K562 (cell line): Measurements from ENCODE around the gene RPS6KL1. TPM values are rescaled to one million over a fixed set of nuclear protein-coding genes. Genes with fewer than 3 reads are reported as not detected.

Source experiments
- CHCHD3 ChIP-seq: fragments of 250-450 bp; sonication (Bioruptor Pico); IDR thresholded peaks from 2 replicates; pipeline ENCODE4 v2.1.2; 2022; ENCODE audit warnings: mild to moderate bottlenecking
- ZNF133 ChIP-seq: fragments of 250-450 bp; sonication (Bioruptor Pico); IDR thresholded peaks from 2 replicates; pipeline ENCODE4 v1.4.0; 2020; ENCODE audit warnings: mild to moderate bottlenecking
- ZNF717 ChIP-seq: fragments of 250-450 bp; sonication (Bioruptor Pico); IDR thresholded peaks from 2 replicates; pipeline ENCODE4 v1.5.0; 2021
- ZNF778 ChIP-seq: fragments of 450-650 bp; formaldehyde crosslinking; IDR thresholded peaks from 2 replicates; pipeline ENCODE4 v1.4.0; 2020; ENCODE audit warnings: mild to moderate bottlenecking, moderate library complexity
- polyA plus RNA-seq, 8 experiments: library from polyadenylated mRNA; depleted of rRNA in 4 of 8; stranded (reverse) in 5 of 8; unstranded in 3 of 8; fragments of >200 nt; fragmentation: Nextera tagmentation in 2 of 8; fragmentation: Illumina TruSeq in 1 of 8; extraction: Ambion mirVana in 2 of 8; extraction: Trizol in 1 of 8; gene quantifications; 2 replicates each; pipeline versions ENCODE4 v1.2.1 to v1.2.3, GENCODE V29; 2011 to 2014; ENCODE audit warnings: inconsistent platforms in 1 of 8, missing spikeins in 1 of 8
- total RNA-seq, 7 experiments: library from RNA; depleted of rRNA in 6 of 7; stranded (reverse); fragments of >200 nt in 6 of 7; fragmentation: Illumina TruSeq in 2 of 7; extraction: Trizol in 2 of 7; gene quantifications; 2 replicates each; pipeline versions ENCODE4 v1.2.1 to v1.2.3, GENCODE V29; 2011 to 2021; ENCODE audit warnings: low replicate concordance in 1 of 7
- TF ChIP-seq, protein P1 (sequence below): sonication (generic); formaldehyde crosslinking; IDR thresholded peaks from 2 replicates; pipeline ENCODE4 v1.8.0; 2023; ENCODE audit warnings: missing genetic modification reagents, mild to moderate bottlenecking, borderline replicate concordance

RPS6KL1 gene
- total and polyA plus RNA-seq, 9 of the 15 experiments (the other 6 are each of a cell fraction or from before 2014, with no cell fraction given) = 0.91 to 15.5 (median 8.1) TPM

DNA sequence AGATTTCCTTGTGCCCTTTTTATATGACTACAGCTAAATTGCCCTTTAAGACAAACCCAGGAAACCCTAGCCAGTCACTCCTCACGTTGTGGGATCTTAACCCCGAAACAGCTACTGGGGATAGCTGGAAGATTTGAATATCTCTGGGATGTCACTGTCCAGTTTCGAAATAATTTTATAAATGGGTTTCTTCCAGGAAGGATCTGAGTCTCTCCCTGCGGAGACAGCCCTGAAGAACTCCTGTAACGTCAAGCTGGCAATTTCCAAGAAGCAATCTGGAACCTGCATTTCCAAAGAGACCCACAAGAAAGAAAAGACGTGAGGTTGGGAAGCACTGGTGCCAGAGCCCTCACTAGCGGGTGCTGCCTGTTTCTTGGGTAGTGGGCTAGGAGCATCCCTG is 68.0 kb downstream of the RPS6KL1 start (continued):
- TF ChIP-seq CHCHD3 (CRISPR knock-in tag) (no peak), ZNF133 (CRISPR knock-in tag) (no peak), ZNF717 (no peak), ZNF778 (CRISPR knock-in tag) (no peak)
- TF ChIP-seq, protein P1, sequence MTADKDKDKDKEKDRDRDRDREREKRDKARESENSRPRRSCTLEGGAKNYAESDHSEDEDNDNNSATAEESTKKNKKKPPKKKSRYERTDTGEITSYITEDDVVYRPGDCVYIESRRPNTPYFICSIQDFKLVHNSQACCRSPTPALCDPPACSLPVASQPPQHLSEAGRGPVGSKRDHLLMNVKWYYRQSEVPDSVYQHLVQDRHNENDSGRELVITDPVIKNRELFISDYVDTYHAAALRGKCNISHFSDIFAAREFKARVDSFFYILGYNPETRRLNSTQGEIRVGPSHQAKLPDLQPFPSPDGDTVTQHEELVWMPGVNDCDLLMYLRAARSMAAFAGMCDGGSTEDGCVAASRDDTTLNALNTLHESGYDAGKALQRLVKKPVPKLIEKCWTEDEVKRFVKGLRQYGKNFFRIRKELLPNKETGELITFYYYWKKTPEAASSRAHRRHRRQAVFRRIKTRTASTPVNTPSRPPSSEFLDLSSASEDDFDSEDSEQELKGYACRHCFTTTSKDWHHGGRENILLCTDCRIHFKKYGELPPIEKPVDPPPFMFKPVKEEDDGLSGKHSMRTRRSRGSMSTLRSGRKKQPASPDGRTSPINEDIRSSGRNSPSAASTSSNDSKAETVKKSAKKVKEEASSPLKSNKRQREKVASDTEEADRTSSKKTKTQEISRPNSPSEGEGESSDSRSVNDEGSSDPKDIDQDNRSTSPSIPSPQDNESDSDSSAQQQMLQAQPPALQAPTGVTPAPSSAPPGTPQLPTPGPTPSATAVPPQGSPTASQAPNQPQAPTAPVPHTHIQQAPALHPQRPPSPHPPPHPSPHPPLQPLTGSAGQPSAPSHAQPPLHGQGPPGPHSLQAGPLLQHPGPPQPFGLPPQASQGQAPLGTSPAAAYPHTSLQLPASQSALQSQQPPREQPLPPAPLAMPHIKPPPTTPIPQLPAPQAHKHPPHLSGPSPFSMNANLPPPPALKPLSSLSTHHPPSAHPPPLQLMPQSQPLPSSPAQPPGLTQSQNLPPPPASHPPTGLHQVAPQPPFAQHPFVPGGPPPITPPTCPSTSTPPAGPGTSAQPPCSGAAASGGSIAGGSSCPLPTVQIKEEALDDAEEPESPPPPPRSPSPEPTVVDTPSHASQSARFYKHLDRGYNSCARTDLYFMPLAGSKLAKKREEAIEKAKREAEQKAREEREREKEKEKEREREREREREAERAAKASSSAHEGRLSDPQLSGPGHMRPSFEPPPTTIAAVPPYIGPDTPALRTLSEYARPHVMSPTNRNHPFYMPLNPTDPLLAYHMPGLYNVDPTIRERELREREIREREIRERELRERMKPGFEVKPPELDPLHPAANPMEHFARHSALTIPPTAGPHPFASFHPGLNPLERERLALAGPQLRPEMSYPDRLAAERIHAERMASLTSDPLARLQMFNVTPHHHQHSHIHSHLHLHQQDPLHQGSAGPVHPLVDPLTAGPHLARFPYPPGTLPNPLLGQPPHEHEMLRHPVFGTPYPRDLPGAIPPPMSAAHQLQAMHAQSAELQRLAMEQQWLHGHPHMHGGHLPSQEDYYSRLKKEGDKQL (CRISPR knock-in tag) = no peak

Other genes with a start within 250 kb of the RPS6KL1 start
Only the 7 nearest of the 11 such genes appear.
- gene PROX2, start 47.1 kb downstream of the RPS6KL1 start, total RNA-seq (2014; rRNA removed) = not detected in 2 replicates
- not detected in 2 replicates for gene PROX2, start 47.1 kb downstream of the RPS6KL1 start, total RNA-seq (2014; rRNA removed; fragmentation: Illumina TruSeq; extraction: Trizol)
- gene PROX2, start 47.1 kb downstream of the RPS6KL1 start, total RNA-seq (2015; rRNA removed; fragmentation: Illumina TruSeq; extraction: Trizol) = not detected in 2 replicates
- gene PROX2, start 47.1 kb downstream of the RPS6KL1 start, total RNA-seq (2021) = not detected in 2 replicates
- gene PROX2, start 47.1 kb downstream of the RPS6KL1 start, polyA plus RNA-seq (2011; rRNA removed) = not detected in 2 replicates
- gene PROX2, start 47.1 kb downstream of the RPS6KL1 start, polyA plus RNA-seq (2014; fragmentation: Illumina TruSeq; extraction: Trizol) = not detected in 2 replicates
- gene PROX2, start 47.1 kb downstream of the RPS6KL1 start, polyA plus RNA-seq (2014; fragmentation: Nextera tagmentation; extraction: Ambion mirVana) = not detected
- gene PROX2, start 47.1 kb downstream of the RPS6KL1 start, polyA plus RNA-seq (2014; rRNA removed) = not detected in 2 replicates
- gene DLST, start 41.3 kb downstream of the RPS6KL1 start, total RNA-seq (2014; rRNA removed) = 28.8 and 32.3 TPM in 2 replicates
- gene DLST, start 41.3 kb downstream of the RPS6KL1 start, total RNA-seq (2014; rRNA removed; fragmentation: Illumina TruSeq; extraction: Trizol) = 45.1 and 45.4 TPM in 2 replicates
- 37.2 and 38.7 TPM in 2 replicates for gene DLST, start 41.3 kb downstream of the RPS6KL1 start, total RNA-seq (2015; rRNA removed; fragmentation: Illumina TruSeq; extraction: Trizol)
- 61.3 and 67.5 TPM in 2 replicates for gene DLST, start 41.3 kb downstream of the RPS6KL1 start, total RNA-seq (2021)
- 73.5 and 73.7 TPM in 2 replicates for gene DLST, start 41.3 kb downstream of the RPS6KL1 start, polyA plus RNA-seq (2011; rRNA removed)
- gene DLST, start 41.3 kb downstream of the RPS6KL1 start, polyA plus RNA-seq (2014; fragmentation: Illumina TruSeq; extraction: Trizol) = 65.2 and 70.0 TPM in 2 replicates
- gene DLST, start 41.3 kb downstream of the RPS6KL1 start, polyA plus RNA-seq (2014; fragmentation: Nextera tagmentation; extraction: Ambion mirVana) = 1 to 10 TPM; 3.0 to 9.0 TPM
- gene DLST, start 41.3 kb downstream of the RPS6KL1 start, polyA plus RNA-seq (2014; rRNA removed) = 50.4 and 60.0 TPM in 2 replicates
- 0.18 and 0.90 TPM in 2 replicates for gene PGF, start 32.3 kb upstream of the RPS6KL1 start, total RNA-seq (2014; rRNA removed)
- 0.22 and 0.32 TPM in 2 replicates for gene PGF, start 32.3 kb upstream of the RPS6KL1 start, total RNA-seq (2014; rRNA removed; fragmentation: Illumina TruSeq; extraction: Trizol)
- gene PGF, start 32.3 kb upstream of the RPS6KL1 start, total RNA-seq (2015; rRNA removed; fragmentation: Illumina TruSeq; extraction: Trizol) = 0.11 and 0.34 TPM in 2 replicates
- gene PGF, start 32.3 kb upstream of the RPS6KL1 start, total RNA-seq (2021) = 0.29 and 0.44 TPM in 2 replicates
- 0.14 and 0.20 TPM in 2 replicates for gene PGF, start 32.3 kb upstream of the RPS6KL1 start, polyA plus RNA-seq (2011; rRNA removed)
- gene PGF, start 32.3 kb upstream of the RPS6KL1 start, polyA plus RNA-seq (2014; fragmentation: Illumina TruSeq; extraction: Trizol) = 0.18 and 0.54 TPM in 2 replicates
- gene PGF, start 32.3 kb upstream of the RPS6KL1 start, polyA plus RNA-seq (2014; fragmentation: Nextera tagmentation; extraction: Ambion mirVana) = under 1 TPM; 0.04 to 0.07 TPM
- gene PGF, start 32.3 kb upstream of the RPS6KL1 start, polyA plus RNA-seq (2014; rRNA removed) = 0.30 and 0.66 TPM in 2 replicates
- 53.3 and 65.7 TPM in 2 replicates for gene EIF2B2, start 79.7 kb upstream of the RPS6KL1 start, total RNA-seq (2014; rRNA removed)
- gene EIF2B2, start 79.7 kb upstream of the RPS6KL1 start, total RNA-seq (2014; rRNA removed; fragmentation: Illumina TruSeq; extraction: Trizol) = 29.1 and 29.3 TPM in 2 replicates
- 28.3 and 31.8 TPM in 2 replicates for gene EIF2B2, start 79.7 kb upstream of the RPS6KL1 start, total RNA-seq (2015; rRNA removed; fragmentation: Illumina TruSeq; extraction: Trizol)
- 38.9 and 39.5 TPM in 2 replicates for gene EIF2B2, start 79.7 kb upstream of the RPS6KL1 start, total RNA-seq (2021)
- gene EIF2B2, start 79.7 kb upstream of the RPS6KL1 start, polyA plus RNA-seq (2011; rRNA removed) = 94.1 and 95.6 TPM in 2 replicates
- gene EIF2B2, start 79.7 kb upstream of the RPS6KL1 start, polyA plus RNA-seq (2014; fragmentation: Illumina TruSeq; extraction: Trizol) = 52.4 and 55.6 TPM in 2 replicates
- 10 to 100 TPM; 10.6 to 16.1 TPM for gene EIF2B2, start 79.7 kb upstream of the RPS6KL1 start, polyA plus RNA-seq (2014; fragmentation: Nextera tagmentation; extraction: Ambion mirVana)
- 58.7 and 68.3 TPM in 2 replicates for gene EIF2B2, start 79.7 kb upstream of the RPS6KL1 start, polyA plus RNA-seq (2014; rRNA removed)
- gene MLH3, start 128.2 kb upstream of the RPS6KL1 start, total RNA-seq (2014; rRNA removed) = 5.9 and 8.0 TPM in 2 replicates
- 14.5 and 16.7 TPM in 2 replicates for gene MLH3, start 128.2 kb upstream of the RPS6KL1 start, total RNA-seq (2014; rRNA removed; fragmentation: Illumina TruSeq; extraction: Trizol)
- gene MLH3, start 128.2 kb upstream of the RPS6KL1 start, total RNA-seq (2015; rRNA removed; fragmentation: Illumina TruSeq; extraction: Trizol) = 14.5 and 15.3 TPM in 2 replicates
- 8.8 and 12.0 TPM in 2 replicates for gene MLH3, start 128.2 kb upstream of the RPS6KL1 start, total RNA-seq (2021)
- 8.7 and 11.9 TPM in 2 replicates for gene MLH3, start 128.2 kb upstream of the RPS6KL1 start, polyA plus RNA-seq (2011; rRNA removed)
- 8.6 TPM in 2 replicates for gene MLH3, start 128.2 kb upstream of the RPS6KL1 start, polyA plus RNA-seq (2014; fragmentation: Illumina TruSeq; extraction: Trizol)
- 10 to 100 TPM in 1 of 2 experiments, 1 to 10 TPM in 1; 6.8 to 10.7 TPM for gene MLH3, start 128.2 kb upstream of the RPS6KL1 start, polyA plus RNA-seq (2014; fragmentation: Nextera tagmentation; extraction: Ambion mirVana)
- 4.6 and 6.1 TPM in 2 replicates for gene MLH3, start 128.2 kb upstream of the RPS6KL1 start, polyA plus RNA-seq (2014; rRNA removed)
- 37.7 and 57.6 TPM in 2 replicates for gene ACYP1, start 140.8 kb upstream of the RPS6KL1 start, total RNA-seq (2014; rRNA removed)
- 45.8 and 55.9 TPM in 2 replicates for gene ACYP1, start 140.8 kb upstream of the RPS6KL1 start, total RNA-seq (2014; rRNA removed; fragmentation: Illumina TruSeq; extraction: Trizol)
- gene ACYP1, start 140.8 kb upstream of the RPS6KL1 start, total RNA-seq (2015; rRNA removed; fragmentation: Illumina TruSeq; extraction: Trizol) = 35.3 and 35.5 TPM in 2 replicates
- gene ACYP1, start 140.8 kb upstream of the RPS6KL1 start, total RNA-seq (2021) = 19.9 and 23.3 TPM in 2 replicates
- 47.2 and 67.6 TPM in 2 replicates for gene ACYP1, start 140.8 kb upstream of the RPS6KL1 start, polyA plus RNA-seq (2011; rRNA removed)
- 52.3 and 54.1 TPM in 2 replicates for gene ACYP1, start 140.8 kb upstream of the RPS6KL1 start, polyA plus RNA-seq (2014; fragmentation: Illumina TruSeq; extraction: Trizol)
- 100 to 1,000 TPM; 105 to 113 TPM for gene ACYP1, start 140.8 kb upstream of the RPS6KL1 start, polyA plus RNA-seq (2014; fragmentation: Nextera tagmentation; extraction: Ambion mirVana)
- 69.0 and 97.2 TPM in 2 replicates for gene ACYP1, start 140.8 kb upstream of the RPS6KL1 start, polyA plus RNA-seq (2014; rRNA removed)
- 5.1 and 8.8 TPM in 2 replicates for gene ZC2HC1C, start 146.4 kb upstream of the RPS6KL1 start, total RNA-seq (2014; rRNA removed)
- gene ZC2HC1C, start 146.4 kb upstream of the RPS6KL1 start, total RNA-seq (2014; rRNA removed; fragmentation: Illumina TruSeq; extraction: Trizol) = 6.6 and 7.9 TPM in 2 replicates
- gene ZC2HC1C, start 146.4 kb upstream of the RPS6KL1 start, total RNA-seq (2015; rRNA removed; fragmentation: Illumina TruSeq; extraction: Trizol) = 6.2 and 8.5 TPM in 2 replicates
- 4.7 and 6.3 TPM in 2 replicates for gene ZC2HC1C, start 146.4 kb upstream of the RPS6KL1 start, total RNA-seq (2021)
- 4.3 and 8.4 TPM in 2 replicates for gene ZC2HC1C, start 146.4 kb upstream of the RPS6KL1 start, polyA plus RNA-seq (2011; rRNA removed)
- gene ZC2HC1C, start 146.4 kb upstream of the RPS6KL1 start, polyA plus RNA-seq (2014; fragmentation: Illumina TruSeq; extraction: Trizol) = 7.7 and 7.9 TPM in 2 replicates
- 1 to 10 TPM; 7.0 to 9.2 TPM for gene ZC2HC1C, start 146.4 kb upstream of the RPS6KL1 start, polyA plus RNA-seq (2014; fragmentation: Nextera tagmentation; extraction: Ambion mirVana)
- 3.7 and 6.7 TPM in 2 replicates for gene ZC2HC1C, start 146.4 kb upstream of the RPS6KL1 start, polyA plus RNA-seq (2014; rRNA removed)